Stomach (tissue), 4 donors: ENCODE measurements around the gene KIAA1958.

Experiments
- CTCF ChIP-seq, 7 experiments: fragments of 450-650 bp in 4 of 7; fragments of 200-600 bp in 3 of 7; sonication (generic) in 3 of 7; IDR thresholded peaks; one replicate each; pipeline ENCODE4 v1.5.1; 2016 to 2019; ENCODE audit warnings: antibody characterized with exemption in 7 of 7, control low read depth in 2 of 7, mild to moderate bottlenecking in 1 of 7
- EP300 ChIP-seq: sonication (generic); formaldehyde crosslinking; IDR thresholded peaks from one replicate; pipeline ENCODE4 v1.6.1; 2017; ENCODE audit warnings: antibody characterized with exemption
- POLR2A ChIP-seq, 4 donors: fragments of 450-650 bp; IDR thresholded peaks; one replicate each; pipeline ENCODE4 v1.6.1; 2016; ENCODE audit warnings: antibody characterized with exemption in 4 of 4, control low read depth in 2 of 4, mild to moderate bottlenecking in 1 of 4, moderate library complexity in 1 of 4
- POLR2AphosphoS5 ChIP-seq, 3 donors: sonication (generic); formaldehyde crosslinking; IDR thresholded peaks; one replicate each; pipeline ENCODE4 v1.6.1; 2016; ENCODE audit warnings: antibody characterized with exemption in 3 of 3

- TF ChIP-seq CTCF (IDR thresholded peaks at IDR 0.05) (no peak), POLR2A (IDR thresholded peaks at IDR 0.05) (no peak), POLR2AphosphoS5 (IDR thresholded peaks at IDR 0.05) (no peak), EP300 (no peak)
Observed at GRCh38 chr9:112664531-112664930, 177.9 kb downstream of the KIAA1958 start.
